Measurements from ENCODE around the gene CYB5D1.

CYB5D1 gene

DNA sequence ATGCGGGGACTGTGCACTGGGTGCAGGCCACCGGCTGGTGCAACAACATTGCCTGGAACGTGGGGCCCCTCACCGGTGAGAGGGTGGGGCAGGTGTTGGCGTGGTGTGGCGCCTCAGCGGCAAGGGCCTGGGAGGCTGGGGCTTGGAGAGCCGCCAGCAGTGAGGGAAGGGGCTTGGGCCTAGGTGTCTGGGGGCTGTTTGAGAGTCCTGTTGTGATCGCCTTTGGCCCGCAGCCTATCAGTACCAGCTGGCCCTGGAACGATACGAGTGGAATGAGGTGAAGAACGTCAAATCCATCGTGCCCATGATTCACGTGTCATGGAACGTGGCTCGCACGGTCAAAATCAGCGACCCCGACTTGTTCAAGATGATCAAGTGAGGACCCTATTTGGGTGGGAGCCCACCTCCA lies 5.5 kb upstream of the CYB5D1 start:
- TF ChIP-seq, protein P1, sequence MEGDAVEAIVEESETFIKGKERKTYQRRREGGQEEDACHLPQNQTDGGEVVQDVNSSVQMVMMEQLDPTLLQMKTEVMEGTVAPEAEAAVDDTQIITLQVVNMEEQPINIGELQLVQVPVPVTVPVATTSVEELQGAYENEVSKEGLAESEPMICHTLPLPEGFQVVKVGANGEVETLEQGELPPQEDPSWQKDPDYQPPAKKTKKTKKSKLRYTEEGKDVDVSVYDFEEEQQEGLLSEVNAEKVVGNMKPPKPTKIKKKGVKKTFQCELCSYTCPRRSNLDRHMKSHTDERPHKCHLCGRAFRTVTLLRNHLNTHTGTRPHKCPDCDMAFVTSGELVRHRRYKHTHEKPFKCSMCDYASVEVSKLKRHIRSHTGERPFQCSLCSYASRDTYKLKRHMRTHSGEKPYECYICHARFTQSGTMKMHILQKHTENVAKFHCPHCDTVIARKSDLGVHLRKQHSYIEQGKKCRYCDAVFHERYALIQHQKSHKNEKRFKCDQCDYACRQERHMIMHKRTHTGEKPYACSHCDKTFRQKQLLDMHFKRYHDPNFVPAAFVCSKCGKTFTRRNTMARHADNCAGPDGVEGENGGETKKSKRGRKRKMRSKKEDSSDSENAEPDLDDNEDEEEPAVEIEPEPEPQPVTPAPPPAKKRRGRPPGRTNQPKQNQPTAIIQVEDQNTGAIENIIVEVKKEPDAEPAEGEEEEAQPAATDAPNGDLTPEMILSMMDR (IDR thresholded peaks at IDR 0.05; ENCODE audit: insufficient read depth, low read length, poor library complexity, severe bottlenecking) = no peak
- Histone ChIP-seq H3K27me3 (replicated peaks; ENCODE audit: control insufficient read depth, insufficient read depth, low read length) (no peaks in the 10 kb centered on the region), H3K36me3 (ENCODE audit: control insufficient read depth, insufficient read depth, low read length) (peaks cover 38% of the 10 kb centered on the region), H3K4me3 (replicated peaks; ENCODE audit: low read depth, low read length) (no peak overlapping the region; the same call in 1 of the 2 replicates)
- no peak for DNase-seq (ENCODE audit: extremely low read depth, insufficient read length)

DNA sequence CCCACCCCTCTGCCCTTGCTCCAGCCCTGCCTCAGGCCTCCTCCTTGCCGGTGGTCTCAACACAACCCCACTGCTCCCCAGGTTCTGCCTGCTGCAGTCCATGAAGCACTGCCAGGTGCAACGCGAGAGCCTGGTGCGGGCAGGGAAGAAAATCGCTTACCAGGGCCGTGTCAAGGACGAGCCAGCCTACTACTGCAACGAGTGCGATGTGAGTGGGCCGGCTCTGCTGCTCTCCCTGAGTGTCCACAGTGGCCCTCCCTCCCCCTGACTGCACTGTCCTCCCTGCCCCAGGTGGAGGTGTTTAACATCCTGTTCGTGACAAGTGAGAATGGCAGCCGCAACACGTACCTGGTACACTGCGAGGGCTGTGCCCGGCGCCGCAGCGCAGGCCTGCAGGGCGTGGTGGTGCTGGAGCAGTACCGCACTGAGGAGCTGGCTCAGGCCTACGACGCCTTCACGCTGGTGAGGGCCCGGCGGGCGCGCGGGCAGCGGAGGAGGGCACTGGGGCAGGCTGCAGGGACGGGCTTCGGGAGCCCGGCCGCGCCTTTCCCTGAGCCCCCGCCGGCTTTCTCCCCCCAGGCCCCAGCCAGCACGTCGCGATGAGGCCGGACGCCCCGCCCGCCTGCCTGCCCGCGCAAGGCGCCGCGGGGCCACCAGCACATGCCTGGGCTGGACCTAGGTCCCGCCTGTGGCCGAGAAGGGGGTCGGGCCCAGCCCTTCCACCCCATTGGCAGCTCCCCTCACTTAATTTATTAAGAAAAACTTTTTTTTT lies 4.7 kb upstream of the CYB5D1 start:
- TF ChIP-seq, protein P1 (IDR thresholded peaks at IDR 0.05; ENCODE audit: insufficient read depth, low read length, poor library complexity, severe bottlenecking) = no peak
- no peak overlapping the region for H3K4me3 ChIP-seq (replicated peaks; ENCODE audit: low read depth, low read length)
- H3K36me3 ChIP-seq (ENCODE audit: control insufficient read depth, insufficient read depth, low read length) = peaks cover 33% of the 10 kb centered on the region
- DNase-seq (ENCODE audit: extremely low read depth, insufficient read length) = no peak
- no peaks in the 10 kb centered on the region for H3K27me3 ChIP-seq (replicated peaks; ENCODE audit: control insufficient read depth, insufficient read depth, low read length)

DNA sequence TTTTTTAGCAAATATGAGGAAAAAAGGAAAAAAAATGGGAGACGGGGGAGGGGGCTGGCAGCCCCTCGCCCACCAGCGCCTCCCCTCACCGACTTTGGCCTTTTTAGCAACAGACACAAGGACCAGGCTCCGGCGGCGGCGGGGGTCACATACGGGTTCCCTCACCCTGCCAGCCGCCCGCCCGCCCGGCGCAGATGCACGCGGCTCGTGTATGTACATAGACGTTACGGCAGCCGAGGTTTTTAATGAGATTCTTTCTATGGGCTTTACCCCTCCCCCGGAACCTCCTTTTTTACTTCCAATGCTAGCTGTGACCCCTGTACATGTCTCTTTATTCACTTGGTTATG lies 4.1 kb upstream of the CYB5D1 start:
- no peak for DNase-seq (ENCODE audit: extremely low read depth, insufficient read length)
- Histone ChIP-seq H3K36me3 (ENCODE audit: control insufficient read depth, insufficient read depth, low read length) (peaks cover 30% of the 10 kb centered on the region), H3K4me3 (replicated peaks; ENCODE audit: low read depth, low read length) (no peak overlapping the region), H3K27me3 (replicated peaks; ENCODE audit: control insufficient read depth, insufficient read depth, low read length) (no peaks in the 10 kb centered on the region)
- TF ChIP-seq, protein P1 (IDR thresholded peaks at IDR 0.05; ENCODE audit: insufficient read depth, low read length, poor library complexity, severe bottlenecking) = no peak

DNA sequence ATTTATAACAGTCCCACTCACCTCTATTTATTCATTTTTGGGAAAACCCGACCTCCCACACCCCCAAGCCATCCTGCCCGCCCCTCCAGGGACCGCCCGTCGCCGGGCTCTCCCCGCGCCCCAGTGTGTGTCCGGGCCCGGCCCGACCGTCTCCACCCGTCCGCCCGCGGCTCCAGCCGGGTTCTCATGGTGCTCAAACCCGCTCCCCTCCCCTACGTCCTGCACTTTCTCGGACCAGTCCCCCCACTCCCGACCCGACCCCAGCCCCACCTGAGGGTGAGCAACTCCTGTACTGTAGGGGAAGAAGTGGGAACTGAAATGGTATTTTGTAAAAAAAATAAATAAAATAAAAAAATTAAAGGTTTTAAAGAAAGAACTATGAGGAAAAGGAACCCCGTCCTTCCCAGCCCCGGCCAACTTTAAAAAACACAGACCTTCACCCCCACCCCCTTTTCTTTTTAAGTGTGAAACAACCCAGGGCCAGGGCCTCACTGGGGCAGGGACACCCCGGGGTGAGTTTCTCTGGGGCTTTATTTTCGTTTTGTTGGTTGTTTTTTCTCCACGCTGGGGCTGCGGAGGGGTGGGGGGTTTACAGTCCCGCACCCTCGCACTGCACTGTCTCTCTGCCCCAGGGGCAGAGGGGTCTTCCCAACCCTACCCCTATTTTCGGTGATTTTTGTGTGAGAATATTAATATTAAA lies 3.6 kb upstream of the CYB5D1 start:
- H3K36me3 ChIP-seq (ENCODE audit: control insufficient read depth, insufficient read depth, low read length) = peaks cover 29% of the 10 kb centered on the region
- DNase-seq (ENCODE audit: extremely low read depth, insufficient read length) = no peak
- H3K4me3 ChIP-seq (replicated peaks; ENCODE audit: low read depth, low read length) = no peak overlapping the region
- no peaks in the 10 kb centered on the region for H3K27me3 ChIP-seq (replicated peaks; ENCODE audit: control insufficient read depth, insufficient read depth, low read length)
- TF ChIP-seq, protein P1 (IDR thresholded peaks at IDR 0.05; ENCODE audit: insufficient read depth, low read length, poor library complexity, severe bottlenecking) = no peak

DNA sequence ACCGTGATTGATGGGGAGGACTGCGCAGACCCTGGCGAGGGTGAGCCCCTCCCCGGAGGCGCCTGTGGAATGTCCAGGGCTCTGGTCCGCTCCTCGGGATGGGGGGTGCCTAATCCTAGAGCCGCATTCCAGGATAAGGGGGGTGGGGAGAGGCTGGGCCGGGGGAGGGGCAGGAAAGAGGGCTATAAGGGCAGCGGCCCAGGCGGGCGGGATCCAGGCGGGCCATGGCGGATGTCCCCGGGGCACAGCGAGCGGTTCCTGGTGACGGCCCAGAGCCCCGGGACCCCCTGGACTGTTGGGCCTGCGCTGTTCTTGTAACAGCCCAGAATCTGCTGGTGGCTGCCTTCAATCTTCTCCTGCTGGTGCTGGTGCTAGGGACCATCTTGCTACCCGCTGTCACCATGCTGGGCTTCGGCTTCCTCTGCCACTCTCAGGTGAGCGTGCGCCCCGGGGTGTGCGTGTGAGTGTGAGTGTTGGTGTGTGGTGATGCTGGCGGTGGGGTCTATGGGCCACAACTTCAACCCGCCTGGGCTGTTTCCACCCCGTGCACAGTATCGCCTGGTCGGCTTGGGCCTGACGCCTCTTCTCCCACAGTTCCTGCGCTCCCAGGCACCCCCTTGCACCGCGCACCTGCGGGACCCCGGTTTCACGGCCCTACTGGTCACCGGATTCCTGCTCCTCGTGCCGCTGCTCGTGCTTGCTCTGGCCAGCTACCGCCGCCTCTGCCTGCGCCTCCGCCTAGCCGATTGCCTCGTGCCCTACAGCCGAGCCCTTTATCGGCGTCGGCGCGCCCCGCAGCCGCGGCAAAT lies 2.7 kb upstream of the CYB5D1 start, which contains the start of gene TMEM88:
Gene TMEM88, plus strand, starts transcription at position 216 of the 809 bp plus-strand sequence. Its CDS starts 9 bp downstream, at position 225.
- Histone ChIP-seq H3K36me3 (ENCODE audit: control insufficient read depth, insufficient read depth, low read length) (peaks cover 22% of the 10 kb centered on the region), H3K4me3 (replicated peaks; ENCODE audit: low read depth, low read length) (peak within 1 kb of the TSS; percentile 82), H3K27me3 (replicated peaks; ENCODE audit: control insufficient read depth, insufficient read depth, low read length) (no peaks in the 10 kb centered on the region)
- no peak for DNase-seq (ENCODE audit: extremely low read depth, insufficient read length)
- TF ChIP-seq, protein P1 (IDR thresholded peaks at IDR 0.05; ENCODE audit: insufficient read depth, low read length, poor library complexity, severe bottlenecking) = no peak

Data from GM06990 (cell line).